Spinal cord (tissue), 10 donors: ENCODE data around the gene SSH2. TPM values are rescaled to one million over a fixed set of nuclear protein-coding genes. Genes with fewer than 3 reads are reported as not detected.
A peak's percentile ranks its signal among the peaks of the same experiment; 100 is the strongest.

Source experiments
- DNase-seq, 6 donors: peaks; one replicate each; pipeline versions ENCODE4 v3.0.0 to v3.0.0-alpha.2; 2013 to 2015; ENCODE audit warnings: low spot score in 6 of 6, low read depth in 4 of 6
- H3K27ac ChIP-seq: one replicate; pipeline ENCODE4 v1.5.1; 2013; ENCODE audit warnings: low read depth, low read length, control low read depth
- H3K27me3 ChIP-seq: one replicate; pipeline ENCODE4 v1.6.1; 2013; ENCODE audit warnings: low read length; ENCODE audit not compliant: control insufficient read depth, insufficient read depth
- H3K36me3 ChIP-seq: one replicate; pipeline ENCODE4 v1.6.1; 2013; ENCODE audit warnings: low read length; ENCODE audit not compliant: control insufficient read depth, insufficient read depth
- H3K4me1 ChIP-seq: one replicate; pipeline ENCODE4 v1.6.1; 2013; ENCODE audit warnings: low read length; ENCODE audit not compliant: control insufficient read depth, insufficient read depth
- H3K4me3 ChIP-seq: one replicate; pipeline ENCODE4 v1.5.1; 2013; ENCODE audit warnings: low read depth, low read length, control low read depth
- H3K9me3 ChIP-seq: one replicate; pipeline ENCODE4 v1.6.1; 2013; ENCODE audit warnings: low read length; ENCODE audit not compliant: control insufficient read depth, insufficient read depth
- WGBS: methylation state at CpG from one replicate; pipeline ENCODE4 v1.1.5; 2013; ENCODE audit warnings: missing lambda C conversion rate; ENCODE audit not compliant: insufficient coverage; 5-methylcytosine and 5-hydroxymethylcytosine counted together
- polyA plus RNA-seq, 2 donors: library from polyadenylated mRNA; unstranded; fragments of 120-200 nt; gene quantifications; one replicate each; pipeline ENCODE4 v1.2.1, GENCODE V29; 2013; ENCODE audit not compliant: insufficient read length in 2 of 2
- total RNA-seq, 2 donors: library from RNA; depleted of rRNA in 1 of 2; stranded (reverse); fragments of 120-200 nt in 1 of 2; fragments of >200 nt in 1 of 2; gene quantifications; one replicate each; pipeline versions ENCODE4 v1.2.3 to v1.2.4, GENCODE V29; 2013 to 2014
- donor health status: healthy.

The SSH2 gene
- total and polyA plus RNA-seq, 4 donors = 22.5 to 26.6 (median 23.4) TPM

- Histone ChIP-seq H3K36me3 (peaks cover 6% of the 10 kb centered on the region), H3K27me3 (no peaks in the 10 kb centered on the region), H3K4me1 (no peaks in the 10 kb centered on the region), H3K9me3 (no peaks in the 10 kb centered on the region), H3K27ac (no peak overlapping the region), H3K4me3 (no peak overlapping the region)
- no peak for DNase-seq
- no CpG with 5 or more reads among the region's 2 CpGs for WGBS
Measured at GRCh38 chr17:29753845-29754439, 176.1 kb downstream of the SSH2 start.

- no peaks in the 10 kb centered on the region for H3K27me3 ChIP-seq
- no peaks in the 10 kb centered on the region for H3K9me3 ChIP-seq
- H3K4me1 ChIP-seq = peaks cover under 1% of the 10 kb centered on the region
- DNase-seq = no peak
- no peak overlapping the region for H3K27ac ChIP-seq
- H3K4me3 ChIP-seq = no peak overlapping the region
- H3K36me3 ChIP-seq = peaks cover 6% of the 10 kb centered on the region
- 81% methylated on average over 2 of the region's 5 CpGs for WGBS
Measured at GRCh38 chr17:29749045-29749825, 180.8 kb downstream of the SSH2 start.

- no CpG with 5 or more reads among the region's 1 CpG for WGBS
- no peak for DNase-seq
- Histone ChIP-seq H3K27ac (no peak overlapping the region), H3K4me3 (no peak overlapping the region), H3K4me1 (peaks cover 5% of the 10 kb centered on the region), H3K27me3 (no peaks in the 10 kb centered on the region), H3K36me3 (peaks cover 4% of the 10 kb centered on the region), H3K9me3 (no peaks in the 10 kb centered on the region)
Measured at GRCh38 chr17:29748400-29748799, 181.6 kb downstream of the SSH2 start.

- H3K4me3 ChIP-seq = no peak overlapping the region
- no peak for DNase-seq
Measured at GRCh38 chr17:29747660-29748059, 182.4 kb downstream of the SSH2 start.

GRCh38 chr17:29746669-29747068, 183.4 kb downstream of the SSH2 start:
- Histone ChIP-seq H3K4me1 (peaks cover 5% of the 10 kb centered on the region), H3K27ac (no peak overlapping the region), H3K27me3 (no peaks in the 10 kb centered on the region), H3K36me3 (no peaks in the 10 kb centered on the region), H3K9me3 (no peaks in the 10 kb centered on the region), H3K4me3 (no peak overlapping the region)
- WGBS = no CpG with 5 or more reads among the region's 4 CpGs
- no peak for DNase-seq

More at GRCh38 chr17:29747660-29748059, 182.4 kb downstream of the SSH2 start:
- Histone ChIP-seq H3K27ac (no peak overlapping the region), H3K36me3 (no peaks in the 10 kb centered on the region), H3K9me3 (no peaks in the 10 kb centered on the region), H3K4me1 (peaks cover 5% of the 10 kb centered on the region), H3K27me3 (no peaks in the 10 kb centered on the region)
- whole genome bisulfite sequencing = no CpG with 5 or more reads among the region's 1 CpG

GRCh38 chr17:29744121-29744520, 185.9 kb downstream of the SSH2 start:
- Histone ChIP-seq H3K27ac (peak overlapping the region; percentile 33), H3K4me3 (no peak overlapping the region), H3K4me1 (peaks cover 5% of the 10 kb centered on the region), H3K9me3 (no peaks in the 10 kb centered on the region), H3K27me3 (no peaks in the 10 kb centered on the region), H3K36me3 (no peaks in the 10 kb centered on the region)
- DNase-seq = no peak
- WGBS = 46% methylated on average over 5 of the region's 10 CpGs

- H3K9me3 ChIP-seq = no peaks in the 10 kb centered on the region
- no peaks in the 10 kb centered on the region for H3K36me3 ChIP-seq
- H3K27me3 ChIP-seq = no peaks in the 10 kb centered on the region
- H3K27ac ChIP-seq = no peak overlapping the region
- WGBS = 86% methylated on average over 2 of the region's 3 CpGs
- H3K4me3 ChIP-seq = no peak overlapping the region
- H3K4me1 ChIP-seq = peaks cover 5% of the 10 kb centered on the region
- DNase-seq = no peak
Measured at GRCh38 chr17:29742210-29742513, 187.9 kb downstream of the SSH2 start.

- no peaks in the 10 kb centered on the region for H3K27me3 ChIP-seq
- H3K4me3 ChIP-seq = no peak overlapping the region
- DNase-seq = no peak
- peaks cover 5% of the 10 kb centered on the region for H3K4me1 ChIP-seq
- no peaks in the 10 kb centered on the region for H3K36me3 ChIP-seq
- WGBS = 52% methylated on average over 4 of the region's 4 CpGs
- no peak overlapping the region for H3K27ac ChIP-seq
- H3K9me3 ChIP-seq = no peaks in the 10 kb centered on the region
Measured at GRCh38 chr17:29740017-29740416, 190.0 kb downstream of the SSH2 start.

- no peaks in the 10 kb centered on the region for H3K4me1 ChIP-seq
- DNase-seq = no peak
- no peaks in the 10 kb centered on the region for H3K9me3 ChIP-seq
- H3K27ac ChIP-seq = no peak overlapping the region
- H3K27me3 ChIP-seq = no peaks in the 10 kb centered on the region
- no peak overlapping the region for H3K4me3 ChIP-seq
- no peaks in the 10 kb centered on the region for H3K36me3 ChIP-seq
Measured at GRCh38 chr17:29734640-29735039, 195.4 kb downstream of the SSH2 start.

- DNase-seq = peak in 1 of 6 donors; percentile 52
- H3K27ac ChIP-seq = no peak overlapping the region
Measured at GRCh38 chr17:29733166-29733565, 196.9 kb downstream of the SSH2 start.

More at GRCh38 chr17:29733166-29733565, 196.9 kb downstream of the SSH2 start:
- Histone ChIP-seq H3K4me3 (no peak overlapping the region), H3K27me3 (no peaks in the 10 kb centered on the region), H3K4me1 (no peaks in the 10 kb centered on the region), H3K9me3 (no peaks in the 10 kb centered on the region), H3K36me3 (no peaks in the 10 kb centered on the region)
- WGBS = no CpG with 5 or more reads among the region's 2 CpGs
